Left renal cortex interstitium (tissue), 4 donors: ENCODE data around the gene TUBB3. TPM values are rescaled to one million over a fixed set of nuclear protein-coding genes. Genes with fewer than 3 reads are reported as not detected.
"Not testable (repeated sequence)": the region's sequence is repeated elsewhere in the genome, so short reads cannot be mapped to it uniquely, and the experiment has no call there.

ENCODE experiments used
- DNase-seq, 4 donors: peaks; one replicate each; pipeline ENCODE4 v3.0.0-alpha.2; 2013; ENCODE audit warnings: low read depth in 4 of 4, low spot score in 2 of 4, missing footprints in 1 of 4
- polyA plus RNA-seq, 4 donors: library from polyadenylated mRNA; unstranded; fragments of 120-200 nt; gene quantifications; one replicate each; pipeline ENCODE4 v1.2.1, GENCODE V29; 2013; ENCODE audit not compliant: insufficient read length in 4 of 4

TUBB3 gene
- polyA plus RNA-seq, 4 donors, result 9.0 to 13.7 (median 13.6) TPM

DNA sequence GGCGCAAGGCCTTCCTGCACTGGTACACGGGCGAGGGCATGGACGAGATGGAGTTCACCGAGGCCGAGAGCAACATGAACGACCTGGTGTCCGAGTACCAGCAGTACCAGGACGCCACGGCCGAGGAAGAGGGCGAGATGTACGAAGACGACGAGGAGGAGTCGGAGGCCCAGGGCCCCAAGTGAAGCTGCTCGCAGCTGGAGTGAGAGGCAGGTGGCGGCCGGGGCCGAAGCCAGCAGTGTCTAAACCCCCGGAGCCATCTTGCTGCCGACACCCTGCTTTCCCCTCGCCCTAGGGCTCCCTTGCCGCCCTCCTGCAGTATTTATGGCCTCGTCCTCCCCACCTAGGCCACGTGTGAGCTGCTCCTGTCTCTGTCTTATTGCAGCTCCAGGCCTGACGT lies 12.5 kb downstream of the TUBB3 start:
- DNase-seq, result not testable (repeated sequence)

GRCh38 chr16:89936034-89936433 lies 12.9 kb downstream of the TUBB3 start:
- no peak for DNase-seq

GRCh38 chr16:89936508-89936907 lies 13.4 kb downstream of the TUBB3 start:
- DNase-seq, result no peak

DNA sequence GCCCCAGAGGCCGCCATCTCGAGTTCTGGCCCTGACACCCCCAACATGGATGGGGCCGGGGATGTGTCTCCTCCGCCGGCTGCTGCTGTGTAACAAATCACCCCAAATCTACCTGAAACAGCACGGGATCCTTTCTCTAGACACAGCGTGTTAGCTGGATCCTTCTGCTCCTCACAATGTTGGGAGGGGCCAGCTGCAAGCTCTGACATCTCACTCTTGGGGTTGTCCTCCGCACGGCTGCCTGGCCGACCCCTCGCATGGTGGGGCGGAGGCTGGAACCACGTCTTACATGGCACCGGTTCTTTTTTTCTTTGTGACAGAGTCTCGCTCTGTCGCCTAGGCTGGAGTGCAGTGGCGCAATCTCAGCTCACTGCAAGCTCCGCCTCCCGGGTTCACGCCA lies 13.8 kb downstream of the TUBB3 start:
- no peak for DNase-seq

GRCh38 chr16:89938175-89938885 lies 15.2 kb downstream of the TUBB3 start:
- DNase-seq, result no peak

DNA sequence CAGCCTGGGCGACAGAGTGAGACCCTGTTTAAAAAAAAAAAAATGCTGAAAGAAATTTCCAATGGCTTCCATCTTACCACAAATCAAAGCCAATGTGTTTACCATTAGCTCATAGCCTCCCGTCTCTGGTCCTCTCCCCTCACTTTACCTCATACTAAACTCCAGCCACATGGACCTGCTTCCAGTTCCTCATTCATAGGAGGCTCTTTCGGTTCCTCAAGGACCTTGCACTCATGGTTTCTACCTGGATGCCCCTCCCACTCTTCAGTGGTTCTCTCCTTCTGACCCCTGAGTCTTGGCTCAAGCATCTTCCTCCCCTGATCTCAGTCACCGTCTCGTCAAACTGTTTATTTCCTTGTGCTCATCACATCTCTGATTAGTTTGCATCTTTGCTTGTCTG lies 21.6 kb downstream of the TUBB3 start:
- DNase-seq, result no peak

DNA sequence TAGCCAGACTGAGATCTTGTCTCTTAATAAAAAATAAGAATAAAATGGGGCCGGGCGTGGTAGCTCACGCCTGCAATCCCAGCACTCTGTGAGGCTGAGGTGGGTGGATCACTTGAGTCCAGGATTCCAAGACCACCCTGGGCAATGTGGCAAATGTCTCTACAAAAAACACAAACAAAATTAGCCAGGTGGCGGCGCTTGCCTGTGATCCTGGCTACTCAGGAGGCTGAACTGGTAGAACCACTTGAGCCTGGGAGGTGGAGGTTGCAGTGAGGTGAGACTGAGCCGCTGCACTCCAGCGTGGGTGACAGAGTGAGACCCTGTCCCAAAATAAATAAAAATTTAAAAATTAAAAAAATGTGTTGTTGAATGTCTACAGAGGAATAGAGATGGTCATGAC lies 22.5 kb downstream of the TUBB3 start:
- DNase-seq, result no peak

DNA sequence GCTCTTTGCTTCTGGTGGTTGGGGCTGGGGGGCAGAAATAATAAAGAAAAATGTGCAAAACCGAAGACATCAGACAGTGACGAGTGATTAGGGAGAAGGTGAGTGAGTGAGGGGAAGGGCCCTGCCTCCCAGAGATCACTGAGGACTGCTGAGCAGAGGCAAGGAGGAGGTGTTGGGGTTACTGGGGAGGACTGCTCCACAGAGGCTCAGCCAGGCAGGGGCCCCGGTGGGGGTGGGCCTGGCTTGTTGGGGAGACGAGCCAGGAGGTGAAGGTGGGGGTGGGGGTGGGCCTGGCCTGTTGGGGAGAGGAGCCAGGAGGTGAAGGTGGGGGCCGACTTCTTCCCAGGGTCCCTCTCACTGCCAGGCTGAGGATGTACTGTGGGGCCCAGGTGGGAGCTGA lies 23.4 kb downstream of the TUBB3 start:
- no peak for DNase-seq

DNA sequence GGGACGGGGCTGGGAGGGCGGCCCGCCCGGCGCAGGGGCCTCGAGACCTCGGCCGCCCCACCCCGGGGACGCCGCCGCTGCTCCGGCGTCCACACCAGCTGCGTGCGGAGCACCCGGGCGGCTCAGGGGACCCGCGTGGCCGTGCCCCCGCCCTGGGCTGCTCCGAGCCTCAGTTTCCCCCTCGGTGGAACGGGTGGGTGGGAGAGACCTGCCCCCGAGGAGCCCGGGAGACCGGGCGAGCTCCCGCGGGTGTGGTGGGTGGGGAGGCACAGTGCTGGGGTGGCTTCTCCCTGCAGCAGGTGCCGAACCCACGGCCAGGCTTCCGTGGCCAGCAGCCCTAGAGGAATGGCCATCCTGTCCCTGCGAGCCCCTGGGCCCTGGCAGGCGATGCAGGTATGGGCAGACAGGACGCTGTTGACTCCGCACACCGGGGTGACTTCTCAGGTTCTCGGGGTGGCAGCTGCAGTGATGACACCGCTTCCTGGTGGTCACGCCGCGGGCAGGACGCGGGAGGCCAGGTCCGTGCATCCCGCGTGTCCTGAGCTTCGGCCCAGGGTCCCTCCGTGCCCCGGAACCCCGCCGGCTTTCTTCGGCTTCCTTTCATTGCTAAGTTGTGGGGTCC lies 26.1 kb downstream of the TUBB3 start:
- DNase-seq, result no peak

DNA sequence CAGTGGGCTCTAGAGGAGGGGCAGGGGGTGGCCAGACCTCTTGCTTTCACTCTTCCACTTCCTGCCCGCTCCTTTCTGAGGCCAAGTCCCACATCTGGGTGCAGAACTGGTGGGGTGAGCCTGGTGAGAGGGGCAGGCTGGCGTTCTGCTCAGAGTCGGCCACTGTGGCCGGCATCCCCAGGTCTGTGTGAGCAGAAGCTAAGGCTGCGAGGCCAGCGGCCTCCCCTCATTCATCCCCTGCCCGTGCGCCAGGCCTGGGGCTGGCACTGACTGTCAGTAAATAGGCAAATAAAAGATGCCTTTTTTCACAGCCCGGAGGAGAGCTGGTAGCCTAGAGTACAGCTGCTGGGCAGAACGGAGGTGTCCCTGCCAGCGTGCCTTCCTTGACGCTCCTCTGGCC lies 26.6 kb downstream of the TUBB3 start:
- no peak for DNase-seq

GRCh38 chr16:89951509-89951908 lies 28.4 kb downstream of the TUBB3 start:
- no peak for DNase-seq

GRCh38 chr16:89952049-89952448 lies 28.9 kb downstream of the TUBB3 start:
- DNase-seq, result no peak

- DNase-seq, result no peak
These were observed 29.4 kb downstream of the TUBB3 start for GRCh38 chr16:89952551-89952950.

- no peak for DNase-seq
These were observed 30.7 kb downstream of the TUBB3 start for GRCh38 chr16:89953671-89954406.

DNA sequence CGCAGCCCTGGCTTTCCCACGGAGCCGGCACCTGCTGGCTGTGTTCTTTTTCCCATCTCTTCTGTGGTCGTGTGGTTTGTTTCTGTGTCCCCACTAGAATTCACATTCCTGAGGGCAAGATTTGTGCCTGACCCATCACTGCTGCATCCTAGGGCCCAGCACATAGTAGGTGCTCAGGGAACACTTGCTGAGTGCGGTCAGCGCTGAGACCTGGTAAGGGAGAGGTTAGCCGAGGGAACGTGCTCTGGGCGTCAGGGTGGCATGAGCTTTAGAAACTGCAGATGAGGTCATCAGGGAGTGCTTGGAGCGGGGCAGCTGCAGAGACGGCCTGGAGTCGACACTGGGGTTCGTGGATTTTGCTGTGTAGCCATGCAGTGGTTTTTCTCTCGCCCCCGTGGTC lies 31.3 kb downstream of the TUBB3 start:
- no peak for DNase-seq

DNA sequence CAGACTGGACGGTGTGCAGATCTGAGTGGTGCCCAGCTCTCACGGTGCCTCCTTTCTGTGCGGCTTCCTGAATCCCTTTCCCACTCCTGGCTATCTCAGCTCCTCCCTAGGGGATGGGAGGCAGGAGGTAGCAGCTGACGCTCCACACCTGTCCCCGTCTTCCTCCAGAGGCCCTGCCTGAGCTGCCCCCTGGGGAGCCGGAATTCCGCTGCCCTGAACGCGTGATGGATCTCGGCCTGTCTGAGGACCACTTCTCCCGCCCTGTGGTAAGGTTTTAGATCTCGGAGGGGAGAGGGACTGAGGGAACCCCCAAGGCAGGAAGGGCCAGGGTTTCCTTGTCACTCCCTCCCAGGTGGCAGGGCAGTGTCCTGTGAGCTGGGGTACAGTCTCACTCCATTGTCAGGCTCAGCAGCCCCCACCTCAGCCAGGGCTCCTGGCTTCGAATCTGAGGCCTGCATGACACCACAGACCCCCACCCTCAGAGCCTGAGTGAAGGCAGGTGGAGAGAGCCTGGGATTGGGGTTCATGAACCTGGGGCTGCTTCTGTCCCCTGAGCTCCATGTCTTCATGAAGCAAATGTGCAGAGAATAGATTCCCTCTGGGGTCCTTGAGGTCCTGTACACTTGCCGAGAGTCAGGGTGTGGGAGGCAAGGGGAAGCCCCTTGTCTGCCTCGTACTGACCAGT lies 32.0 kb downstream of the TUBB3 start:
- no peak for DNase-seq

DNA sequence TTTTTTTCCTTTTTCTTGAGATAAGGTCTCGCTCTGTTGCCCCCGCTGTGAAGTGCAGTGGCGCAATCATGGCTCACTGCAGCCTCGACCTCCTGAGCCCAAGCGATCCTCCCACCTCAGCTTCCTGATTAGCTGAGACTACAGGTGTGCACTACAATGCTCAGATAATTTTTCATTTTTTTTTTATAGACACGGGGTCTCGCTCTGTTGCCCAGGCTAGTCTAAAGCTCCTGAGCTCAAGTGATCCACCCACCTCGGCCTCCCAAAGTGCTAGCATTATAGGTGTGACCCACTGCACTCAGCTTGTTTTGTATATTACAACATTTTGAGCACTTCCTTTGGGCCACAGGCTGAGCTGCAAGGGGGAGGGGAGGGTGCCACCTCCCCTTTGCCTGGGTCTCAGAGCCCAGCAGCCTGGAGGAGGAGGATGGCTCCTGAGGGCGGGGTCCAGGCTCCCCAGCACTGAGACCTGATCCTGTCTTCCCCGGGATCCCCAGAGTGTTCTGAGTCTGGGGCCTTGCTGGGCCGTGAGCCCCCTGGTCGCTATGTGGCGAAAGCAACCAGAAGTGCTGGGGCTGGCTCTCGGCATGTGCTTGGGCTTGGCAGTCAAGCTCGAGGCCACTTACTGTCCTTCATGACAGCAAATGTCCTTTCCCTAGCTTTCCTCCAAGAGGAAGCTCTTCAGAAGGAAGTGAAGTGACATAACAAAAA lies 33.5 kb downstream of the TUBB3 start:
- no peak for DNase-seq

- no peak for DNase-seq
These were observed 34.2 kb downstream of the TUBB3 start for GRCh38 chr16:89957216-89957785.

DNA sequence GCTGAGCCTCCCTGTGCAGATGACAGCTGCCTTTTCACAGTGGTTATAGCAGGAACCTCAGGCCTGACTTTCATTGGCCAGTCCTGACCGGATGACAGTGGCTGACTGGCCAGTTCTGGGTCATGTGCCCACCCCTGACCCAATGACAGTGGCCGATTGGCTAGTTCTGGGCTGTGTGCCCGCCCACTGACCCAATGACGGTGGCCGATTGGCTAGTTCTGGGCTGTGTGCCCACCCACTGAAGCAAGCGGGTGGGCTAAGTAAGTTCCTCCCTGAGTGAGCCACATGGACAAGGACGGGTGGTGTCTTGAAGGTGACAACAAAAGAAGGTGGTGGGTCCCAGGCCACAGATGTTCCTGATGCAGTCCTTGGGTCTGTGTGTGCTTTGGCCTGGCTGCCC lies 34.9 kb downstream of the TUBB3 start:
- no peak for DNase-seq

DNA sequence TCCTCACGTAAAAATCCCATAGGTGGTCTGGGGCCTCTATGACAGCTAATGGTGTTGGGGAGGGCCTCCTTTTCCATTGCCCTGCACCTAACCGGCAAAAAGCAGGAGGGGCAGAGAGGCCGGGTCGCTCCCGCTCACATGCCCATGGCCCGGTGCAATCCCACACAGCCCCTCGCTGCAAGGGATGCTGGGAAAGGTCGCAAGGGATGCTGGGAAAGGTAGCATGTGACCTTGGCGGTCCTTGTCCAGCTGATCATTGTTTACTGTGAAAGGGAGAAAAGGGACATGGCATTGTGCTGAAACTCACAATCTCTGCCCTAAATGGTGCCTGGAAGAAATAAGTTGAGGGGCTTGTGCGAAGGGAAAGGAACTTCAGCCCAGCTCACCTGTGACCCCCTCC lies 35.5 kb downstream of the TUBB3 start:
- DNase-seq, result no peak
